Activated CD8-positive, alpha-beta memory T cell treated with anti-CD3 and anti-CD28 coated beads for 36 hours (primary cell): ENCODE data around the gene NCR2. TPM values are rescaled to one million over a fixed set of nuclear protein-coding genes. Genes with fewer than 3 reads are reported as not detected.
"Not testable (repeated sequence)": the region's sequence is repeated elsewhere in the genome, so short reads cannot be mapped to it uniquely, and the experiment has no call there.

Experiments
- CTCF ChIA-PET: fragments of 350-600 bp; sonication (Branson Sonifier 250); formaldehyde crosslinking; loops from one replicate; lab custom pipeline; 2021; ENCODE audit warnings: antibody characterized with exemption; lab: Charles Lee
- POLR2A ChIA-PET: fragments of 350-600 bp; sonication (Branson Sonifier 250); formaldehyde crosslinking; loops from one replicate; lab custom pipeline; 2021; ENCODE audit warnings: antibody characterized with exemption; lab: Charles Lee
- total RNA-seq, 2 experiments: library from RNA; stranded (reverse); gene quantifications; one replicate each; pipeline ENCODE4 v1.2.3, GENCODE V29; 2021

The NCR2 gene, protein sequence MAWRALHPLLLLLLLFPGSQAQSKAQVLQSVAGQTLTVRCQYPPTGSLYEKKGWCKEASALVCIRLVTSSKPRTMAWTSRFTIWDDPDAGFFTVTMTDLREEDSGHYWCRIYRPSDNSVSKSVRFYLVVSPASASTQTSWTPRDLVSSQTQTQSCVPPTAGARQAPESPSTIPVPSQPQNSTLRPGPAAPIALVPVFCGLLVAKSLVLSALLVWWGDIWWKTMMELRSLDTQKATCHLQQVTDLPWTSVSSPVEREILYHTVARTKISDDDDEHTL
- not detected for total RNA-seq

DNA sequence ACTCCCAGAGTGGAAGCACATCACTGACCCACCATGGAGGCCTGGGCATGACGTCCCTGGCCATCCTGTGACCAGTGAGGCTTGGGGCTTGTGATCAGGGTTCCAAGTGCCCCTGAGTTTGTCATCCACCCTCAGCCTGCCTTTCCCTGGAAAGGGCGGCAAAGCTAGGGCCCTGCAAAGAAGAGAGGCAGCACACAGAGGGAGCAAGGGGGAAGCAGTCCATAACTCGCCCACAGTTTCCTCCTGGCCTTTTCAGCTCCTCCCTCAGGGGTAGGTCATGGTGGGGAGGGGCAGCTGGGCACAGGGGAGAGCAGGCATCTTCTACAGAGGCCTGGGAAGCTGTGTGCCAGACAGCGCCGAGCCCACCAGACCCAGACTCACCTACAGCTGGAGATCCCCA lies at the start of gene NCR2:
TSS of gene NCR2 (plus strand) at position 313 of the 400 bp plus-strand sequence. CDS start 269 bp downstream, outside the sequence.
- POLR2A ChIA-PET = no interaction called here

DNA sequence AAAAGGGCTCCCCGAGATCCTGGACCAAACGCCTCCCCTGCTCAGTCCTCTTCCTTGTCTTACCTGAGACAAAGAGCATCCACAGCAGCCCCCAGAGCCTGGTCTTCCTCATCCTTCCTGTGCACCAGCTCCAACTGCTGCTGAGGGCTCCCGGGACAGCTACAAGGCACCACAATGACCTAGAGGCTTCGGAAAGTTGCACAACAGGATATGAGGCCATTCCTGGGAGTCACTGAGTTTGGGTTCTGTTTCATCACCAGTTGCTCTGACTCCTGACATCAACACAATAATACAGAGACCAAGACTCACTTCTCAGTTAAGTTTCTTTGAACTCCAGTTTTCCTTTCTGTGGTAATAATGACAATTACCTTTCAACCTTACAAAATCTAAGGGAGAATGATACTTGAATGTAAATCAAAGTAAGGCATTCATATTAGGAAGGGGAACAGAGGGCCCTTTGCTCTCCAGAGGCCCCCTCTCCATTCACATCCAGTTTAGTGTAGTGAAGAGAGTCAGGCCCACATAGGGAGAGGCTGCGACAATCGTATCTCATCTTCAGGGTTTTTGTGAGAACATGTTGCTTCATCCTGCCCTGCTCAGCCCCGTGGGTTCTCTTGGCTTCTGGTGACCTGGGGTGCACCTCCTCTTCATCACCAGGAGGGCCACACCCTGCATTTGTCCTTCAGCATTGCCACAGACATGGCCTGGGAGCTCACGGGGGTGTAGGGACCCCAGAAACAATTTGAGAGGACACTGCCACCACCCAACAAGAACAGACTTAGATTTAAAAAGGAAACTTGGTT lies 48.7 kb upstream of the NCR2 start, which contains the start of gene TREM1:
TSS of gene TREM1 (minus strand) at position 139 of the 803 bp plus-strand sequence. CDS start at position 112, 27 bp downstream.
- POLR2A ChIA-PET = no interaction called here

More for the DNA sequence above, at the start of gene NCR2:
- CTCF ChIA-PET = interaction anchor here (4.2 kb wide), 1 partner anchor 33 kb away, joined by 21 read pairs; no protein-coding TSS in a partner anchor

DNA sequence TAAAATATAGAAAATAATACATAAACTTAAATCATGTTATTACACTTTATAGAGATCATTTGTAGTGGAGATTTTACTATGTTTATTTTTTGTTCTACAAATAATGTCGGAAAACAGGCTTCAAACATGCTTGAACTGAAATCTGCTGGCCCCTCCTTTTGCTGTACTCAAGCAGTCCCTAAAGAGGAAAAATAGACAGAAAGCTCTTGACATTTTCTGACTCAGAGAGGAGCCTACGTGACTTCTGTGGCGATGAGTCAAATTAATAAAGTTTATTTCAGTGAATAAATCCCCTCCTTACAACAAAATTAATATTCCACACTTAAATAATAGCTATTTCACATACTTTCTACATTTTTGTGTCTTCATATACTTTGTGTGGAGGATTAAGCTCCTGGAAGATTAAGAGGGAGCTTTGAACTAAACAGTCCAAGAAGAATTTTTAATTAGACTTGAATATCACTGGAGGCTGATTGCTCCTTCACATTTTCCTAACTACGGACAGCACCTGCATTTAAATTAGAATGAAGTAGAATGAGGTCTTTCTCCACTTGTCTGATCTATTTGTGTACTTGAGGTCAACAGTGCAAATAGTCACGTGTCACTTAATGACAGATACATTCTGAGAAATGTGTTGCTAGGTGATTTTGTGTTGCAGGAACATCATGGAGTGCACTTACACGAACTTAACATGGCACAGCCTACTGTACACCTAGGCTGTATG lies 47.2 kb upstream of the NCR2 start:
- ChIA-PET POLR2A (no interaction called here), CTCF (no interaction called here)

More for the DNA sequence above, 48.7 kb upstream of the NCR2 start, which contains the start of gene TREM1:
- CTCF ChIA-PET = interaction anchor here (1.0 kb wide), 1 partner anchor 51 kb away, joined by 3 read pairs; no protein-coding TSS in a partner anchor

DNA sequence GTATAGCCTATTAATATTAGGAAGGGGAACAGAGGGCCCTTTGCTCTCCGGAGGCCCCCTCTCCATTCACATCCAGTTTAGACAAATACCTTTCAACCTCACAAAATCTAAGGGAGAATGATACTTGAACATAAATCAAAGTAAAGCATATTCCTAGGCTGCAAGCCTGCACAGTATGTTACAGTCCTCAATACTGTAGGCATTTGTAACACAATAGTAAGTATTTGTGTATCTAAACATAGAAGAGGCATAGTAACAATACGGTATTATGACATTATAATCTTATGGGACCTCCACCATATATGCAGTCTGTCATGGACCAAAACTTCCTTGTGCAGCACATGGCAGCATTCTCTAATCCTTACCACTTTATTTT lies 46.7 kb upstream of the NCR2 start:
- ChIA-PET POLR2A (no interaction called here), CTCF (interaction anchor here (1.2 kb wide), 1 partner anchor 23 kb away, joined by 3 read pairs; no protein-coding TSS in a partner anchor)

DNA sequence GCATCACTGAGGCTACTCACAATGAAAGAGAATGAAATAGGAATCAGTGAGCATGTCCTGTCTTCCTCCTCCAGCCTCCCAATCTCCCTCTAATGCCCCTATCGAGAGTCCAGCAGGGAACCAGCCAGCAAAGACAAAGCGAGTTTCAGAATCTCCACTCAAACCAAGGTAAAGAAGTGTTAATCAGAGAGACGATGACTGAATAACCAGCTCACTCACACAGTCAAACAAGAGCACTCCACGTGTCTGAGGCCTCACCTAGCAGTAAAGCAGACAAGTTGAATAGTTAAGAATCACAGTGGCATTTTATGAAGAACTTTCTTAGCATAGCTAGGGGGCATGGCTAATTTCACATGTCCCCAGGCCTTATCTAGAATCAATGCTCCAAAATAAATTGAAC lies 45.6 kb upstream of the NCR2 start:
- POLR2A ChIA-PET = no interaction called here
- CTCF ChIA-PET = interaction anchor here (0.6 to 1.2 kb wide), 2 partner anchors 22 to 653 kb away, joined by 3 read pairs; no protein-coding TSS in a partner anchor

DNA sequence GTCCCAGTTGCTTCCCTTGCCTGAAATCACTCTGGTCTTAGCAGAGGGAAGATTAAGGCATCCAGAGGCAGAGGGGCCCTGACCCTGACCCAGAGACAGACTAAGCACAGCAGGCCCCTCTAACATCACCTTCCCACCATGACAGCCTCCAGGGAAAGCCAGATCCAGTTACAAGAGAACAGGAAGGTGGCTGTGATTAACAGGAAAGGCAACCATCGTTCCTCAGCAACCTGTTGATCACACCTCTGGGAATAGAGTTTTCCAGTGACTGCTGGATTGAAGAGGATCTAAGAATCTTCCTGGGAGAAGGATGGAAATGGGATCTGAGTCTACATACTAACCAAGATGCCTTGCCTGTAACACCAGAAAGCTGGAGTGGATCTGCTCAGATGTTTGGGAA lies 43.7 kb upstream of the NCR2 start:
- ChIA-PET POLR2A (no interaction called here), CTCF (no interaction called here)

DNA sequence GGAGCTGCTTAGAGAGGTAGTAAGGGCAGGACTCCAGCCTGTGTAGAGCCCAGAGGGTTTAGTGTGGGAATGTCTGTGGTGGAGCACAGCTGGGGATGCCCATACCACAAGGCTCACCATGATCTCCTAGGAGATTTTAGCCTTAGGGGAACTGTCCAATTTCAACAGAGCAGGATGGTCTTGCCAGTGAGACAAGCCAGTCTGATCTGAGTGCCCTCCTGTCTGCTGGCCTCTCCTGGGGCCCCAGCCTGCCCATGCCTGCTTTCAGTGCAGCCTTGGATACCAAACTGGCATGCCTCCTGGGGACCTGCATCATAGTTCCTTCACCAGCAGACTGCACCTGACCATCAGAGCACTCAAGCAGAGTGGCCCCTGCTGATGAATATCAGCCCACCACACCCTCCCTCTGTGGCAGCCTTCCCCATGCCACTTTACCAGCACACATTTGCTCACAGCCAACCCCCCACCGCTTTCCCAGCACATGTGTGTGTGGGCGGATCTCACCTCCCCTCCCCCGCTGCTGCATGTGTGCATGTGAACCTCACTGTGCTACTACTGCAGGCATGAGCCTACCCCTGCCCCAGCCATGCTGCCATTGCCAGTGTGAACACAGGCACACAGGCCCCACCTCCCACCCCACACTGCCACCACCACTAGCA lies 41.1 kb upstream of the NCR2 start:
- ChIA-PET CTCF (interaction anchor here (0.8 kb wide), 1 partner anchor 16 kb away, joined by 3 read pairs; no protein-coding TSS in a partner anchor), POLR2A (no interaction called here)

DNA sequence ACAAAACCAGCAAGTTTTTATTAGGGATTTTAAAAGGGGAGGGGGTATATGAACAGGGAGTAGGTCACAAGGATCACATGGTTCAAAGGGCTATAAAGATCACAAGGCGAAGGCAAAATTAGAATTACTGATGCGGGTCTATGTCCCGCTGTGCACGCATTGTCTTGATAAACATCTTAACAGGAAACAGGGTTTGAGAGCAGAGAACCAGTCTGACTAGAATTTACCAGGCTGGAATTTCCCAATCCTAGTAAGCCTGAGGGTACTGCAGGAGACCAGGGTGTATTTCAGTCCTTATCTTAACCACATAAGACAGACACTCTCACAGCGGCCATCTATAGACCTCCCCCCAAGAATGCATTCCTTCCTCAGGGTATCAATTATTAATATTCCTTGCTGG lies 38.2 kb upstream of the NCR2 start:
- CTCF ChIA-PET, POLR2A ChIA-PET: not testable (repeated sequence)

DNA sequence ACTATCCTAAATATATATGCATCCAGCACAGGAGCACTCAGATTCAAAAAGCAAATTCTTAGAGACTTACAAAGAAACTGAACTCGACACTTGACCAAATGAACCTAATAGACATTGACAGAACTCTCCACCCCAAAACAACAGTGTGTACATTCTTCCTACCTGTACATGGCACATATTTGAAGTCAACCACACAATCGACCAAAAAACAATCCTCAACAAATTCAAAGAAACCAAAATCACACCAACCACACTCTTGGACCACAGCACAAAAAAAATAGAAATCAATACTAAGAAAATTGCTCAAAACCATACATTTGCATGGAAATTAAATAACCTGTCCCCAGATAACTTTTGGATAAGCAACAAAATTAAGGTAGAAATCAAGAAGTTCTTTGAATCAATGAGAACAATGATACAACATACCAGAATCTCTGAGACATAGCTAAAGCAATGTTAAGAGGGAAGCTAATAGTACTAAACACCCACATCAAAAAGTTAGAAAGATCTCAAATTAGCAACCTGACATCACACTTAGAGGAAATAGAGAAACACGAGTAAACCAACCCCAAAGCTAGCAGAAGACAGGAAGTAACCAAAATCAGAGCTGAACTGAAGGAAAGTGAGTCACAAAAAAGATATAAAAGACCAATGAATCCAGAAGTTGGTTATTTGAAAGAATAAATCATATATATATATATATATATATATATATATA lies 36.5 kb upstream of the NCR2 start:
- ChIA-PET POLR2A (no interaction called here), CTCF (no interaction called here)

DNA sequence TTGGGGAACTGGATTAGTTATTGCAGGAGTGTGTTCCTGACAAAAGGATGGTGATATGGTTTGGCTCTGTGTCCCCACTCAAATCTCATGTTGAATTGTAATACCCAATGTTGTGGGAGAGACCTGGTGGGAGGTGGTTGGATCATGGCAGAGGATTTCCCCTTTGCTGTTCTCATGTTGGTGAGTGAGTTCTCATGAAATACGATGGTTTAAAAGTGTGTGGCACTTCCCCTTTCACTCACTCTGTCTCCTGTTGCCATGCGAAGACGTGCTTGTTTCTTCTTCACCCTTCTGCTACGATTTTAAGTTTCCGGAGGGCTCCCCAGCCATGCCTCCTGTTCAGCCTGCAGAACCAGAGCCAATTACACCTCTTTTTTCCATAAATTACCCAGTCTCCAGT lies 32.8 kb upstream of the NCR2 start:
- ChIA-PET CTCF (no interaction called here), POLR2A (no interaction called here)

DNA sequence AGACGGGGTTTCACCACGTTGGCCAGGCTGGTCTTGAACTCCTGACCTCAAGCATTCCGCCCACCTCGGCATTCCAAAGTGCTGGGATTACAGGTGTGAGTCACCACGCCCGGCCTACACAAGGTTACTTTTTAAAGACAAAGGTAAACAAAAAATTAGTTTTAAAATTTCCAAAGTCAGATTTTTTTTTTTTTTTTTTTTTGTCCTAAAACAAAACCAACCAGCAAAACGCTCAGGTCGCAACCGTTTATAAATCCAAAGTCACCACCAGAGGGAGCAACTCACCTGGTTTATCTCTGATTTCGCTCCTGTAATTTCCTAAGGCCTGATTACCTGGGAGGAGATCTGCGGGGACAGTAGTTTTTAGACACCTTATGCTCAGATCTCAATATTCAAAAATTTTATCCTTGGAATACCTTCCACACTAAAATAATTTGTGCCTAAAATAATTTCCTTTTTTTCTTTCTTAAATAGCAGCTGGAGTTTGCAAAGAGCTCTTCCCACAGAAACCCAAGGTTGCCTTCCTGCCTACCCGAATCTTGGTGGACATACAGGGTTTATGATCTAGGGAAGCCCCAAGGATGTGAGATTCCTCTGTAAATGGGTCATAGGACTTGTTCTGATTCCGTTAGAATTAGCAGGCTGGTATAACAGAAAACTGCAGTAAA lies 29.1 kb upstream of the NCR2 start:
- CTCF ChIA-PET = interaction anchor here (0.7 to 2.9 kb wide), 7 partner anchors 9 to 117 kb away, joined by 3 to 13 read pairs (median 5); no protein-coding TSS in a partner anchor
- POLR2A ChIA-PET = no interaction called here

DNA sequence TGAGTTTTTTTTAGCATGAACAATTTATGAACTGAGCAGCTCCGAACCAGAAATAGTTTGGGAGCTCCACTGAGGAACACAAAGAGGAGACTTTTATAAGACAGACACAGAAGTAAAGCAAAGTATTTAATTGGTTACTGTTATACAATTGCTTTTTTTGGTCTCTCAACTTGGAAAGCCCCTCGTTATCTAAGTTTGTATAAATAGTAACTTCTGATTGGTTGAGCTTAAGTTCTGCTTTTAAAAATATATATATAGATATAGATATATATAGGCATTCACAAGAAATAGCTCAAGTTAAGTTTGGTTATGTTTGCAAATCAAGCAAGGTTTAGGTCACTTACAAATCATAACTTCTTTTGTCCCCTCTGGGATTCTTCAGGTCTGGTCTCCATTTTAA lies 20.2 kb upstream of the NCR2 start:
- ChIA-PET POLR2A (no interaction called here), CTCF (interaction anchor here (1.1 kb wide), 1 partner anchor 9 kb away, joined by 5 read pairs; no protein-coding TSS in a partner anchor)

DNA sequence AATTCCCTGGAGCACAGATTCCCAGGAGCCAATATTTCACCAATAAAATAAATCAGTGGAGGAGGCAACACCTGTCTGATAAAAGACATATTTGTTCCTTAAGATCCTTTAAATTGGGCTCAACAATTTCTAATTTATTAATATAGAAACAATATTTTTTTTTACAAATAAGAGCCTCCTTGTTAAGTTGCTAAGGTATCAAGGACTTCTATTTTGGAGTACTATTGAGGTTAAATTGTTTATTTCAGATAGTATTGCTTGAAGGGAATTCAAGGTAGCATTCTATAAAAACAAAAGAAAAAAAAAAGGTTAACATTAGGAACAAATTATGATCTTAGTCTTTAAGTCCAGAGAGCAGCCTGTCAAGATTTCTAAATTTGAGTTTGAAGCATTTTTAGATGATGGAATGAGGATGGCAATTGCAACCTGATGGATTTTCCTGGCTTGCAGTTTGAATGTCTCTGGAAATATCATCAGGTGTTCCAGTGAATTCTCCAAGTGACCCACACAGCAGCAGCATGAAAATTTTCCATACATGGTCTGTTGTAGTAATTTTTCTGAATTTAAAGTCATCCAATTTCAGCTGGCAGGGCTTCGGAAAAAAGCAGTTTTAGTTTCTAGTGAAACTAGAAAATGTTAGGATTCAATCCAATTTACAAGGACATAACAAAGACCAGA lies 19.3 kb upstream of the NCR2 start:
- ChIA-PET CTCF (interaction anchor here (1.1 kb wide), 1 partner anchor 10 kb away, joined by 5 read pairs; no protein-coding TSS in a partner anchor), POLR2A (no interaction called here)

DNA sequence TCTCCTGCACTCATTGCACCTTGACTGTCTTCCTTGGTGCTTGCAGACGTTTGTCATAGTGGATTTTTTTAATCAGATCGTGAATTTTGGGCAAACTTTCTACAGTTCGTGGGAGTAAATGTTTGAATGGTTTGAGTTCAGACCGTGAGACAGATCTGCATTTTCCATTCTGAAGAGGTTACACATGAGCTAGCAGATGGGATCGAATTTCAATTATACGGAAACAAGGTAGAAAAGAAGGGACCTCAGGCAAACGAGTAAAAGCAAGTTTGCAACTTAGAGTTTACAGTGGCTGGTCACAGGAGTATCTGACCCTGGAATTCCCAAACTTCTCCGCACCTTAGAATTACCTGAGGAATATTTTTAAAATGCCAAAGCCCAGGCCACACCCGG lies 17.2 kb upstream of the NCR2 start:
- ChIA-PET CTCF (interaction anchor here (1.1 to 2.7 kb wide), 3 partner anchors 12 to 15 kb away, joined by 3 to 15 read pairs (median 13); no protein-coding TSS in a partner anchor), POLR2A (no interaction called here)

DNA sequence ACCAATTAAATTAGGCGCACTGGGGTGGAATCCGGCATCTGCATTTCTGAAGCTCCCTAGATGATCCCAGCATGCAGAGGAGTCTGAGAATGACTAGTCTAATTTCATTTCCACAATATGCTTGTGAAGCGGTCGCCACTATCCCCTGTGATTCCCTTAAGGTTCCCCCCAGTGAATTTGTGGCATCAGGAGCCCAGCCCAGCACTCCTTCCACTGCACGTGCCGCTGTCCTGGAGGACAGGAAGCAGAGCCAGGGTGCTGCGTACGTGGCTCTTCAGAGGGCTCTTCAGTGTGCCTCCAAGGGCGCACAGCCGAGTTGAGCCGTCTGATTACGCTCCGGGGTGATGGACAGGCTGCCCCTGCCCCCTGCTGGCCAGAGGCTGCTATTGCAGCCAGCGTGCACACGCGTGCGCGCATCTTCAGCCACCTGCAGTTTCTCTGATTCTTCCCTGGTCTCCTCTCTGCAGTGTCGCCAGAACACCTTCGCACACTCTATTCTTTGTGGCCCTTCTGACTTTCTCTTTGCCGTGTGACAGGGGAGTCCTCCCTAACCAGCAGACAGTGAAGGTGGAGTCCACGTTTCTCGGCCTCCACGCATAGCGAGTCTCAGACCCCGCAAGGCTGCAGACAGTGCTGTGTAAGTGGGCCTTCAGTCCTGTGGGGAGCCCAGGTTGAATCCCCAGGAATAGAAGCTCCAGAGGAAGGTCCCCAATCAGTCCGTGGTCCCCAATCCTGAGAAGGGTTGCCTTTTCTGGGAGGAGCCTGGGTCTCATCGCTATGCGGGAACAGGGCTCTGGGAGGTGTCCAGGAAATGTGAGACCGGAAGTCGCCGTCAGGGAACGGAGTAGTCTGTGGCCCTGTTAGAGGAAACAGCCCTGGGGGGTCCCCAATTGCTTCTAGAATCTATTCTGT lies 16.5 kb upstream of the NCR2 start:
- POLR2A ChIA-PET = no interaction called here

DNA sequence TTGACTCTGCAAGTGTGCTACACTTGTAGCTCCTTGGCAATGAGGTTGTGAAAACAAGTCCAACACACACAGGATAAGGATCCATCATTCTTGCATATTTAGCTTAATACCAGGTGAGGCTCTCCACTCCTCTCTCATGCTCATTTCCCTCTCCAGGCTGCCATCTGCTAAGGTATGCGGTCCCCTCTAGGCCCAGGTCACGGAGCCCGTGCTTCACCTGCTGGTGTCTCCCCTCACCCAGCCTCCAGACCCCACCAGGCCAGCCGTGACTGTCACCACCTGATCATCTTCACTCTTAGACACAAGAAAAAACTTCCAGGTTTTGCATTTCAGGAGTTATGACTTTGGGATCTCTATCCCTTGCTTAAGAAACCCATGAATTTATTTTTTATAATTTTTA lies 14.2 kb upstream of the NCR2 start:
- CTCF ChIA-PET = interaction anchor here (0.5 to 2.2 kb wide), 3 partner anchors 13 to 58 kb away, joined by 3 to 11 read pairs (median 6); no protein-coding TSS in a partner anchor

More for the DNA sequence above, 16.5 kb upstream of the NCR2 start:
- CTCF ChIA-PET = interaction anchor here (0.7 to 2.7 kb wide), 10 partner anchors 9 to 215 kb away, joined by 3 to 15 read pairs (median 4); no protein-coding TSS in a partner anchor

More for the DNA sequence above, 14.2 kb upstream of the NCR2 start:
- POLR2A ChIA-PET = no interaction called here
